HG03025 (cell line): Measurements from ENCODE around the gene RPS15.

Source experiments
- ATAC-seq: cut with Tn5 transposase; IDR thresholded peaks from one replicate; pipeline ENCODE4 v1.9.1; 2021; ENCODE audit warnings: mild to moderate bottlenecking, moderate library complexity; ENCODE audit not compliant: unreplicated experiment, low FRiP score

The RPS15 gene

GRCh38 chr19:1401138-1401888 is 36.9 kb upstream of the RPS15 start, which contains the start of gene GAMT:
Gene GAMT (minus strand): TSS chr19:1401542. CDS start chr19:1401476, 66 bp downstream.
- ATAC-seq = no peak

- no peak for ATAC-seq
Measured at GRCh38 chr19:1401889-1402217, 36.3 kb upstream of the RPS15 start.

- no peak for ATAC-seq
Measured at GRCh38 chr19:1402411-1403070, 35.7 kb upstream of the RPS15 start.

- peak; percentile 66 for ATAC-seq
Measured at GRCh38 chr19:1406774-1407527, 31.2 kb upstream of the RPS15 start.

GRCh38 chr19:1407528-1408299 is 30.5 kb upstream of the RPS15 start, which contains the start of gene DAZAP1:
Gene DAZAP1 (plus strand): TSS chr19:1407586. CDS start chr19:1407774, 188 bp downstream.
- peak; percentile 16 for ATAC-seq

- no peak for ATAC-seq
Measured at GRCh38 chr19:1408300-1409203, 29.6 kb upstream of the RPS15 start.

GRCh38 chr19:1409204-1410005 is 28.8 kb upstream of the RPS15 start:
- no peak for ATAC-seq

GRCh38 chr19:1410136-1410786 is 27.9 kb upstream of the RPS15 start:
- no peak for ATAC-seq

- ATAC-seq = no peak
Measured at GRCh38 chr19:1410789-1411188, 27.4 kb upstream of the RPS15 start.

- ATAC-seq = no peak
Measured at GRCh38 chr19:1411255-1412191, 26.7 kb upstream of the RPS15 start.

GRCh38 chr19:1412323-1412923 is 25.8 kb upstream of the RPS15 start:
- ATAC-seq = no peak

GRCh38 chr19:1412995-1413800 is 25.0 kb upstream of the RPS15 start:
- no peak for ATAC-seq

- ATAC-seq = no peak
Measured at GRCh38 chr19:1416014-1416841, 22.0 kb upstream of the RPS15 start.

- ATAC-seq = no peak
Measured at GRCh38 chr19:1417145-1417544, 21.1 kb upstream of the RPS15 start.
